NCI-H345 (cell line): ENCODE results near the gene STMP1.

Source experiments
- DNase-seq: peaks from one replicate; lab custom pipeline; 2025; lab: John Stamatoyannopoulos, UW

STMP1 gene

GRCh38 chr7:135697276-135698049 is 35.1 kb downstream of the STMP1 start:
- no peak for DNase-seq

GRCh38 chr7:135704074-135704473 is 41.8 kb downstream of the STMP1 start:
- no peak for DNase-seq

GRCh38 chr7:135704698-135705097 is 42.4 kb downstream of the STMP1 start:
- no peak for DNase-seq

GRCh38 chr7:135706038-135706742 is 43.9 kb downstream of the STMP1 start:
- DNase-seq = no peak

- DNase-seq = no peak
Measured at GRCh38 chr7:135706858-135707569, 44.7 kb downstream of the STMP1 start.

- DNase-seq = no peak
Measured at GRCh38 chr7:135707570-135707966, 45.3 kb downstream of the STMP1 start.

GRCh38 chr7:135708041-135708440 is 45.7 kb downstream of the STMP1 start:
- DNase-seq = no peak

GRCh38 chr7:135709508-135709907 is 47.2 kb downstream of the STMP1 start:
- no peak for DNase-seq

- no peak for DNase-seq
Measured at GRCh38 chr7:135710417-135711138, 48.3 kb downstream of the STMP1 start.

- no peak for DNase-seq
Measured at GRCh38 chr7:135711139-135711469, 48.8 kb downstream of the STMP1 start.

GRCh38 chr7:135712182-135712782 is 50.0 kb downstream of the STMP1 start:
- peak; percentile 48 for DNase-seq

GRCh38 chr7:135712796-135713195 is 50.5 kb downstream of the STMP1 start:
- DNase-seq = no peak

- DNase-seq = no peak
Measured at GRCh38 chr7:135713836-135714470, 51.6 kb downstream of the STMP1 start.

GRCh38 chr7:135714534-135715009 is 52.3 kb downstream of the STMP1 start:
- DNase-seq = no peak

- no peak for DNase-seq
Measured at GRCh38 chr7:135715055-135715522, 52.8 kb downstream of the STMP1 start.

GRCh38 chr7:135715673-135716072 is 53.4 kb downstream of the STMP1 start:
- no peak for DNase-seq

GRCh38 chr7:135716677-135717238 is 54.4 kb downstream of the STMP1 start:
- DNase-seq = peak; percentile 89

- no peak for DNase-seq
Measured at GRCh38 chr7:135717693-135718092, 55.4 kb downstream of the STMP1 start.

GRCh38 chr7:135718219-135718618 is 55.9 kb downstream of the STMP1 start:
- DNase-seq = no peak

GRCh38 chr7:135718794-135719437 is 56.6 kb downstream of the STMP1 start:
- DNase-seq = no peak
